ENCODE data around the gene C1orf210.

Gene C1orf210

GRCh38 chr1:43247256-43247921 is 38.0 kb downstream of the C1orf210 start:
- DNase-seq (ENCODE audit: low spot score) = no peak

- DNase-seq (ENCODE audit: low spot score) = no peak
Observed at GRCh38 chr1:43246466-43247213, 38.7 kb downstream of the C1orf210 start.

DNA sequence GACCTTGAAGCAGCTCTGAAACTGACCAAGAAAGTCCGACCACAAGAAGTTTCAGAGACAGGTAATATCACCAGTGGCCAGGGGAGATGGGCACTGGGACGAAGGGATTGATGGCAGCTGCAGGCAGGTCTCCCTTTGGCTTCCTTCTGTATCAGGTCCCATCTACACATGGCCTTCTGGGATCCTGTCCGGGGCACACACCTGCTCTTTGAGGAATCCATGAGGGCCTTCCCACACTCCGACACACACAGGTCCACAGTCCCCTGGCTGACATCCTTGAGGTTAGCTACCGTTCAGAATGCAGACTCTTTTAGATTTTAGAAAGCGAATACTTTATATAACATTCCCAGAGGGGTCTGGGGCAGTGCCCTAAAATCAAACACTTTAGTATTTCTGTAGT is 42.1 kb downstream of the C1orf210 start:
- DNase-seq (ENCODE audit: low spot score) = no peak

GRCh38 chr1:43241413-43241836 is 44.0 kb downstream of the C1orf210 start:
- DNase-seq (ENCODE audit: low spot score) = no peak

DNA sequence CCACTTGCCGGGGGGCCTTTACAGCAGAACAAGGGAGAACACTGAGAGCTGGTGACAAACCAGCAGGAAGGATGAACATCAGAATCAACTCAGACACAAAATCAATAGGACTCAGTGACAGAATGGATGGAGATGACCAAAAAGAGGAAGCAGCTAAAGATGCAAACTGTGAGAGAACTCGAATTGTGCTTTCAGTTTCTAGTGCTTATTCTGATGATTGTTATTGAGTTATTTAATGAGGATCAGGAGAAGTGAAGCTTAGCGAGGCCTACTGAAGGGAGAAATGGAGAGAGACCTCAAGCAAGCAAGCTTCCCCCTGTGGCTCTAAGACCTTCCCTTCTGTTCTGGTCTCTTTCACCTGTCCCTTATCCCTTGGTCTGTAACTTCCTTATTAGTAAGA is 45.9 kb downstream of the C1orf210 start:
- no peak for DNase-seq (ENCODE audit: low spot score)

DNA sequence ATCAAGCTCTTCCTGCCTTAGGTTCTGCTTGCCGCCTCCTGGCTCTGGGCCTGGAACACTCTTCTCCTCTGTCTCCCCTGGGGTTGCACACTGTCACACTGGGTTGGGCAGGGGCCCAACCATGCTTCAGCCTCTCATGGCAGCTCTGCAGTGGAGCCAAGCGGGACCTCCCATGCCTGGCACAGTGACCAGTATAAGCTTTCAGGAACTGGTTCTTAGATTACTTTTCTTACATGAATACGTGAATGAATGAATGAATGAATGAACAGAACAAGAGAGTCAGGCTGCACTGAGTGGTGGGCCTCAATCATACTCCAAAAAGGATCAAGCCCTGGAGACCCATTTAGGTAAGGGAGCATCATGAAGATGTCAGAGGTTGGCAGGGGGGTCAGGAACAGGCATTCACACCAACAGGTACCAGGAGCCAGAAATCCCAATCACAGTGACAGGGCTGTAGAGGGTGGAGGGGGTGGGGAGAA is 46.4 kb downstream of the C1orf210 start:
- DNase-seq (ENCODE audit: low spot score) = no peak

DNA sequence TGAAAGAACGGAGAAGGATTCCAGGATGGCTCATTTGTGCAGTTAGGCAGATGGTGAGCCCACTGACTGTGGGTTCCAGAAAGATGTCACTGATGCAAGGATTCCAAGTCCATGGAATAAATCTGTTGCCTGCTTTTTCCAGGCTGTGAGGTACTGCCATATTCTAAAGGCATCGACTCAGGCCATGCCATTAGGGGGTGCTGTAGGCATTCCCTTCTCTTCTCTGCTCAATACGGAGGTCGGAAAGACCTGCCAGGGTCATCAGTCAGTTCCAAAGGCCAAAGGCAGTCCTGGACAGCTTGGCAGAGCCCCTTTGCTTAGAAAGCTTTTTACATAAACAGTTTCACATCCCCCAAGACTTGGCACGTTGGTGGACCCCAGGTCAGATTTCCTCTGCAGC is 47.3 kb downstream of the C1orf210 start:
- peak; percentile 26 for DNase-seq (ENCODE audit: low spot score)

- DNase-seq (ENCODE audit: low spot score) = no peak
Observed at GRCh38 chr1:43237121-43237520, 48.3 kb downstream of the C1orf210 start.

DNA sequence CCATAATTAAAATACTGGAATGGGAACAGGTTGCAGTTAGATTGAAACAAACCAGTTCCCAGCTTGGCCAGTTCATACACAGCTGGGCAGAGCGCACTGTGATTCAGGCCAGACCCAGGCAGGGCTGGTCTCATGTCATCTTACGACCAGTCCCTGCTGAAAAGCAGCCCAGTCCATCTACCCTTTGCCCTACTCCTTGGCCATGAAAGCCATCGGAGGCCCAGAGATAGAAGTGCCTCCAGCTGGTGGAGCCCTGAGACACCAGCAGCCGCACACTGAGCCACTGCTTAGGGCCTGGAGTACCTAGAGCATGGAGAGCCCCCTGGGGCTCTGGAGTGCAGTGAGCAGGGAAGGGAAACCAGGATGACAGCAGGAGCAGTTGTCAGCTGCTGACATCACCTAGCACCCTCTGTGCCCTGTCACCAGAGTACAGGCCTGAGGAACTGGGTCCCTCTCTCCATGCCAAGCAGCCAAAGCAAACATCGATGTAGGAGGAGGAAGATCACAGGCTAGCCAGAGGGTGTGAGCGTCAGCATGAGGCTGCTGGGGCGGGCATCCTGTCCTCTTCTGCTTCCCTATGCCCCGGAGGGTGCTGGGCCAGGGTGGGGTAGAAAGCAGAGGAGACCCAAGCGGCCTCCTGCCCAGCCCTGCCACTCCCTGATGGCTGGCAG is 49.8 kb downstream of the C1orf210 start:
- DNase-seq (ENCODE audit: low spot score) = no peak

DNA sequence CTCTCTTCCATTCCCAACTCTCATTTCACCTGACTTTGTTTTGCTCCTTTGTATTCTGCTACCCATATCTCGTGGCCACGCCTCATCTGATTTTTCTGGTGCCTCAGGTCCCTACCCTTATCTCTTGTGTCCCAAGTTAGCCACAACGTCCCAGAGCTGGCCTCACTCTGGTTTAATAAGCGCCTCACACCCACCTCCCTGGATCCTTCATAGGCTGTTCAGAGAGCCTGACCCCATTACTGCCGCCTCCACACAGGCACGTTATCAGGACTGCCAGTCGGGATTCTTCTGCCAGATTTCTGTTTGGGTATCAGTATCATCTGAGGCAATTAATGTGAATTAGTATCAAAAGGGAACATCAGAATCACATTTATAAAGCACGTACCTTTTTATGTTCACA is 50.3 kb downstream of the C1orf210 start:
- no peak for DNase-seq (ENCODE audit: low spot score)

- no peak for DNase-seq (ENCODE audit: low spot score)
Observed at GRCh38 chr1:43234267-43234666, 51.1 kb downstream of the C1orf210 start.

GRCh38 chr1:43233631-43234030 is 51.8 kb downstream of the C1orf210 start:
- DNase-seq (ENCODE audit: low spot score) = no peak

DNA sequence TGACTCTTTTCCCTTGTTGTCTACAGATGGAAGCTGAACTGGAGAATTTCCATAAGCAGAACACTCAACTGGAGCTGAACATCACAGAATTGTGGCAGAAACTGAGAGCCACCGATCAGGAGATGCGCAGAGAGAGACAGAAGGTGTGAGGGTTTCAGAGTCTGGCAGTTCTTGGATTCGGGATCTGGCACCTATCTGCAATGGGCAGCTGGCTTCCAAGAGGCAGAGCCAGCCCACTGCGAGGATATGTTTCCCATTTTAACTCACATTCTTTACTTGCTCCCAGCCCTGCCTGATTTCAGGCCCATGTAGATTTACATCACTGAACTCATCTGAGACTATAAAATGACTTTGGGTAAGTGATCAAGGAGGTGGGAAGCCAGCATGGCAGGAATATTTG is 52.9 kb downstream of the C1orf210 start:
- no peak for DNase-seq (ENCODE audit: low spot score)

DNA sequence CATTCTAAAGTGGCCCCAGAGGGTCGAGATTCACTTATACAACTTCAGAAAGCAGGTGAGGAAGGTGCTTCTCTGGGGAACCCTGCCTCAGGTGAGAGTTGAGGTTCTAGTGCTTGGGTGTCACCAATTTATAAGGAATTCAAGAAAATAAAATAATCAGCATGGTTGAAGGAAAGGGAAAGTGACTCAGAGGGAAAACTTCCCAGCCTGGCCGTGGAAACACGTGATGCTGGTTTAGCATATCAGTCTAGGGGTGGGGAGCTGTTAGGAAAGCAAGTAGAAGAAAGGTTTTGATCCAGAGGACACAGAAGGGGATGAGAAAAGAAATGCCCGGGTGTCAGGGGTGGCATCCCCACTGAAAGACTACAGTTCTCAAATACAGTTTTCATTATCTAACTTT is 53.3 kb downstream of the C1orf210 start:
- DNase-seq (ENCODE audit: low spot score) = no peak

Data from activated CD4-positive, alpha-beta T cell treated with anti-CD3 and anti-CD28 coated beads, Interleukin-2, Interleukin-4, amounts not matched to agents 100 ng/mL and 50 ng/mL, durations not matched to agents 16 hours and 8 hours (primary cell).